Loucy (cell line): ENCODE measurements around the gene GTF2A1.
A peak's percentile ranks its signal among the peaks of the same experiment; 100 is the strongest.

Experiments
- H2AFZ ChIP-seq: fragments of 200-600 bp; sonication (generic); 2 replicates; pipeline ENCODE4 v1.6.0; 2016; ENCODE audit warnings: antibody characterized with exemption, mild to moderate bottlenecking, low read length, moderate library complexity
- H3F3A ChIP-seq: fragments of 200-600 bp; 2 replicates; pipeline ENCODE4 v1.6.0; 2016; ENCODE audit warnings: antibody characterized with exemption, low read depth, mild to moderate bottlenecking
- H3K27me3 ChIP-seq: fragments of 200-600 bp; sonication (generic); 2 replicates; pipeline ENCODE4 v1.6.1; 2014; ENCODE audit warnings: low read length, mild to moderate bottlenecking; ENCODE audit not compliant: insufficient read depth, poor library complexity, severe bottlenecking
- H3K36me3 ChIP-seq: fragments of 200-600 bp; sonication (generic); 2 replicates; pipeline ENCODE4 v1.6.1; 2016; ENCODE audit warnings: low read length; ENCODE audit not compliant: insufficient read depth
- H3K4me1 ChIP-seq: fragments of 200-600 bp; sonication (generic); 2 replicates; pipeline ENCODE4 v1.5.1; 2014; ENCODE audit warnings: low read length, mild to moderate bottlenecking; ENCODE audit not compliant: insufficient read depth, poor library complexity, severe bottlenecking
- H3K4me2 ChIP-seq: fragments of 200-600 bp; sonication (generic); 2 replicates; pipeline ENCODE4 v1.6.0; 2014; ENCODE audit warnings: antibody characterized with exemption, low read length, low read depth, mild to moderate bottlenecking; ENCODE audit not compliant: poor library complexity, severe bottlenecking
- H3K4me3 ChIP-seq: fragments of 200-600 bp; sonication (generic); 2 replicates; pipeline ENCODE4 v1.5.1; 2014; ENCODE audit warnings: low read length, mild to moderate bottlenecking, mixed read lengths; ENCODE audit not compliant: poor library complexity, severe bottlenecking
- H3K79me2 ChIP-seq: fragments of 200-600 bp; sonication (generic); 2 replicates; pipeline ENCODE4 v1.6.1; 2014; ENCODE audit warnings: low read length; ENCODE audit not compliant: insufficient read depth
- H3K9ac ChIP-seq: fragments of 200-600 bp; sonication (generic); 2 replicates; pipeline ENCODE4 v1.6.0; 2014; ENCODE audit warnings: mild to moderate bottlenecking, low read depth, low read length, moderate library complexity; ENCODE audit not compliant: poor library complexity, severe bottlenecking
- H3K9me2 ChIP-seq: fragments of 200-600 bp; sonication (generic); replicated peaks from 2 replicates; pipeline ENCODE4 v1.6.1; 2016; ENCODE audit warnings: low read depth, low read length, mixed read lengths
- H3K9me3 ChIP-seq: fragments of 200-600 bp; sonication (generic); 2 replicates; pipeline ENCODE4 v1.6.1; 2014; ENCODE audit warnings: mild to moderate bottlenecking, antibody characterized with exemption, low read length, low read depth; ENCODE audit not compliant: insufficient read depth
- H4K20me1 ChIP-seq: fragments of 200-600 bp; sonication (generic); 2 replicates; pipeline ENCODE4 v1.6.0; 2014; ENCODE audit warnings: antibody characterized with exemption, low read length, mild to moderate bottlenecking; ENCODE audit not compliant: insufficient read depth, poor library complexity, severe bottlenecking
- CTCF ChIP-seq: fragments of 200-600 bp; sonication (generic); conservative IDR thresholded peaks from 2 replicates; pipeline ENCODE4 v1.5.1; 2014; ENCODE audit warnings: mild to moderate bottlenecking, antibody characterized with exemption, low read length
- EZH2phosphoT487 ChIP-seq: fragments of 200-600 bp; IDR thresholded peaks from 2 replicates; pipeline ENCODE4 v1.6.1; 2018; ENCODE audit warnings: antibody characterized with exemption, mild to moderate bottlenecking, moderate library complexity, borderline replicate concordance

The GTF2A1 gene

GRCh38 chr14:81256289-81256960 is 35.7 kb upstream of the GTF2A1 start:
- H3K4me3 ChIP-seq: no peak overlapping the region
- H3K4me2 ChIP-seq: no peak overlapping the region
- H3K9ac ChIP-seq: no peak overlapping the region

DNA sequence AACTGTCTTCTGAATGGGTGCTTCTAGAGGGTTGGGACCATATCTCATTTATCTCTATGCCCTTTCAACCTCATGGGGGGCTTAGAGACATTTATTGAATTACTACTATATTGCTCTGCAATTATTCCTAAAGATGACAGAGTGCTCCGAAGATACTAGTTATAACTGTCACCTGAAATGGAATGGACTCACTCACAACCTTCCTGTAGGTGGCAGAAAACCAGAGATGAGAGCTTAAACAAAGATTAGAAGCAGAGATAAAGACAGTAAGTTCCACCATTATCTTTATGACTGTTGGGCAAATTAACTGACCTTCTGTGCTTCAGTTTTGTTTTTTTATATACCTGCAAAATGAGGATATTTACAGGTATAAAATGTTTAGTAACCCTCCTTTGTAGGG is 31.5 kb upstream of the GTF2A1 start:
- no peaks in the 10 kb centered on the region for H3K79me2 ChIP-seq
- no peak overlapping the region for H3K4me3 ChIP-seq
- 0 out of 2 replicates have a peak overlapping the region, but pooled peaks have one; percentile 48 for H2AFZ ChIP-seq
- no peaks in the 10 kb centered on the region for H4K20me1 ChIP-seq
- no peak overlapping the region for H3K9ac ChIP-seq
- no peaks in the 10 kb centered on the region for H3K27me3 ChIP-seq
- peak; percentile 47 for TF ChIP-seq CTCF
- no peak for TF ChIP-seq EZH2phosphoT487
- H3K36me3 ChIP-seq: no peaks in the 10 kb centered on the region
- H3K4me2 ChIP-seq: peak overlapping the region; percentile 10
- no peaks in the 10 kb centered on the region for H3F3A ChIP-seq
- no peaks in the 10 kb centered on the region for H3K9me3 ChIP-seq
- H3K4me1 ChIP-seq: peaks cover 16% of the 10 kb centered on the region
- no peaks in the 10 kb centered on the region for H3K9me2 ChIP-seq

More at GRCh38 chr14:81256289-81256960, 35.7 kb upstream of the GTF2A1 start:
- TF ChIP-seq EZH2phosphoT487 (no peak), CTCF (no peak)
- H3K9me3 ChIP-seq: no peaks in the 10 kb centered on the region
- peak overlapping the region; percentile 76 for H2AFZ ChIP-seq
- no peaks in the 10 kb centered on the region for H3K27me3 ChIP-seq
- no peaks in the 10 kb centered on the region for H4K20me1 ChIP-seq
- no peaks in the 10 kb centered on the region for H3K79me2 ChIP-seq
- H3K9me2 ChIP-seq: no peaks in the 10 kb centered on the region
- peaks cover 11% of the 10 kb centered on the region for H3K4me1 ChIP-seq
- no peaks in the 10 kb centered on the region for H3K36me3 ChIP-seq
- H3F3A ChIP-seq: no peaks in the 10 kb centered on the region

DNA sequence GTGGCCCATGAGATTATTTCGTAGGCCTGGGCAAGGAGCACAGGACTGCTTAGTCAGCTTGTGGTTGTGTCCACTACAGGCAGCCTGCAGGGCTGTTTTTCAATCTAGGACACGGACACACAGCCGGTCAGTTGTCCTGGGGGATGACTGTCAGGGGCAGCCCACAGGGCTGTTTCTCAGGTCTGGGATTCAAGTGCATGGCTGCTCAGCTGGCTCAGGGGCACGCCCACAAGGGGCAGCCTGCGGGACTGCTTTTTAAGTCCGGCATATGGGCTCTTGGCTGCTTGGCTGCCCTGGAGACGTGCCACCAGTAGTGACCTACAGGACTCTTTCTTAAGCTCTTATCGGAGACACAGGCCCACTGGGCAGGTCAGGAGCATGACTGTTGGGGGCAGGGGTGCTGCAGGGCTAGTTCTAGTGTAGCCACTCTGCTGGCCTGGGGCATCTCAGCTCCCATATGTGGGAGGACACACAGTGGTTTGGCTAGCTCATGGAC is 26.6 kb upstream of the GTF2A1 start:
- Histone ChIP-seq H3K9me2 (no peaks in the 10 kb centered on the region), H3K4me2 (peak overlapping the region; percentile 5), H3K79me2 (no peaks in the 10 kb centered on the region), H3K4me1 (peaks cover 16% of the 10 kb centered on the region), H3K9me3 (peaks cover 4% of the 10 kb centered on the region; the same call in 1 of the 2 replicates), H3K27me3 (no peaks in the 10 kb centered on the region), H3F3A (no peaks in the 10 kb centered on the region), H3K36me3 (no peaks in the 10 kb centered on the region), H3K4me3 (no peak overlapping the region), H2AFZ (no peak overlapping the region), H4K20me1 (no peaks in the 10 kb centered on the region), H3K9ac (peak overlapping the region; percentile 7)
- TF ChIP-seq CTCF (no peak), EZH2phosphoT487 (no peak)
